Retinal pigment epithelial cell (primary cell): ENCODE measurements around the gene RSPO4.

ENCODE experiments used
- DNase-seq: peaks from one replicate; pipeline ENCODE4 v3.0.0-alpha.2; 2010; ENCODE audit warnings: low read depth
- H3K4me3 ChIP-seq: 2 replicates; pipeline ENCODE4 v1.5.1; 2011; ENCODE audit warnings: mild to moderate bottlenecking, low read length, control low read depth, moderate library complexity
- CTCF ChIP-seq: conservative IDR thresholded peaks from 2 replicates; pipeline ENCODE4 v1.5.1; 2011; ENCODE audit warnings: low read depth, low read length, control low read depth, inconsistent platforms

Gene RSPO4

GRCh38 chr20:911882-912600, 90.1 kb downstream of the RSPO4 start:
- no peak for DNase-seq
- no peak for TF ChIP-seq CTCF
- no peak overlapping the region for H3K4me3 ChIP-seq

DNA sequence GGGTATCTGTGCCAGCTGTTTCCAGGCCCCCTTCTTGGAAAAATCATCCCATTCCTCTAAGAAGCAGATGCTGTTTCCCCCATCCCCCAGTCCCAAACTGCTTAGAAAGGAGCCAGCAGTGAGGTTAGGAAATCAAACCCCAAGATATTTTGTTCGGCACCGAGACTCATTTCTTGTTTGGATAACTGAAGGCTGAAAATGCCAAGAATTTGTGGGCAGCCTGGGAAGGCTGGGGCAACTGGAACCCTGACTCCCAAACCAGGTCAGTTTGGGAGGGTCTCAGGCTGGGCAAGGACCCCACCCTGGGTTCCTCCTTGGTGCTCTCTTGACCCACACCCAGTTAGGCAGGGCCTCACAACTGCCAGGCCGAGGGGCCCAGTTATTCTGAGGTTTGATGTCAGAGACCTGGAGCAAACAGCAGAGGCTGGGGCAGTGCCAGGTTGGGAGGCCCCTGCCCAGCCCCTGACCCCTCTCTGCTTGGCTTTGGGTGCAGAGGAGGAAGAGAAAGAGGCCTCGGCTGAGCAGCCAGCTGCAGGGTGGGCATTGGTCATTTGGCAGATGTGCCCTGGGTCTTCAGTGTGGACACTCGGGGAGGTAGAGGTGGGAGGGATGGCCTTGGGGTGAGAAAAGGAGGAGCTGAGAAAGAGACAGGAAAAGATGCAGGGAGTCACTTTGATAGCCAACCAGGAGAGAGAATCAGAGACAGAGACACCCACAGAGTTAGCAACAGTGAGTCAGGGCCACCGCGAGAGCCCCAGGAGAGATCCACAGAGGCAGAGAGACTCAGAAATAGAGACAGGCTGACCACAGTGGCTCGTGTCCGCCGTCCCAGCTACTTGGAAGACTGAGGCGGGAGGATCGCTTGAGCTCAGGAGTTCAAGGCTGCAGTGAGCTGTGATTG, 91.0 kb downstream of the RSPO4 start:
- DNase-seq, result no peak

DNA sequence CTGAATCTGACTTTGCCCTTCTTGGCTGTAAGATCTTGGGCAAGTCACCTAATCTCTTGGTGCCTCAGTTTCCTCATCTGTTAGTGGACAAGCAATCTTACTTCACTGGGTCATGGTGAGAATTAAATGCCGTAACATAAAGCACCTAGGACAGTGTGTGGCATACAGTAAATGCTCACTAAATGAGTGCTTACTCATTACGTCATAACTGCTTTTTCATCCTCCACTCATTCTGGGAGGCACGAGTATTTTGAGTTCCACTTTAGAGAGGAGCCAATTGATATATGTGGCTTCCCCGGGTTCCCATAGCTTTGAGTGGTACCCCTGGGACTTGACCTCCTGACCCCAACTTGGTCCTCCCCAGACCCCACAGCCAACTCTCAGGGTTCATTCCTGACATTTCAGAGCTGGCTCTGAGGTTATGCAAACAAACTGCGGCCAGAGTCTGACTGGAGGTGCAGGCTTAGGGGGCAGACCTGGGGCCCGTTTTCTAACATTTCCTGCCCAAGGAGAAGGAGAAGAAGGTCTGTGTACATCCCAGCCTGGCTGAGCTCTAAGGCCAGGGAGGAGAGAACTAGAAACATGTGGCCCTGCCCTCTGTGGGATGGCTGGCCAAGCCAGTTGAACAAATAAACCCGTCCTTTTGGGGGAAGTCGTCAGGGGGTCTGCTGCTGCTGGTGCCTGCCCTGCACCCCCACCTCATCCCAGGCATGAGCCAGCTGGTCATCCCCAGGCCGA, 91.8 kb downstream of the RSPO4 start:
- H3K4me3 ChIP-seq, result no peak overlapping the region
- no peak for TF ChIP-seq CTCF
- DNase-seq, result no peak

More for the DNA sequence above, 91.0 kb downstream of the RSPO4 start:
- no peak for TF ChIP-seq CTCF
- H3K4me3 ChIP-seq, result no peak overlapping the region

DNA sequence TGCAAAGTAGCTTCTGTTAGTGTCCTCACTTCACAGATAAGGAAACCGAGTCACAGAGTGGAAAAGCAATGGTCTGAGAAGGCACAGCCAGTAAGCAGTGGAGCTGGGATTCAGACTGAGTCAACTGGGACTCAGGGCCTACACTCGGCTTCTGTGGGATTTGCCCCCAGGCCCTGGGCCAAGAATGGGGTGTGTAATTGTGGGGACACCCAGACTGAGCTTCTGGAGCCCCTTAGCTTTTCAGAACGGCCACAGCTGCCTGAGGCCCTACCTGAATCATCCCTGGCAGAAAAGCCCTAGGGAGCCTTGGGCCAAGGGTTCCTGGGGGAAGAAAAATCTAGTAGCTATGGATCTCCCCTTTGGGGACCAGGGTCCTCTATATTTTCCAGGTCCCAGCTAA, 92.5 kb downstream of the RSPO4 start:
- H3K4me3 ChIP-seq, result no peak overlapping the region
- no peak for TF ChIP-seq CTCF
- DNase-seq, result no peak
